Astrocyte of the cerebellum (primary cell): ENCODE measurements around the gene DSCAM.

Experiments used
- DNase-seq: peaks from one replicate; pipeline ENCODE4 v3.0.0-alpha.2; 2011; ENCODE audit warnings: low read depth
- H3K4me3 ChIP-seq: 2 replicates; pipeline ENCODE4 v1.5.1; 2011; ENCODE audit warnings: mild to moderate bottlenecking, low read depth, low read length, moderate library complexity
- in situ Hi-C: cut with HindIII; loops from 2 replicates; pipeline ENCODE4 v1.10.0; 2017; ENCODE audit warnings: low sequenced_read_pairs
- TF ChIP-seq, protein P1 (sequence below): IDR thresholded peaks from 2 replicates; pipeline ENCODE4 v1.5.1; 2012; ENCODE audit warnings: low read length, low read depth, moderate library complexity, mild to moderate bottlenecking; ENCODE audit errors: missing control alignments

The DSCAM gene

DNA sequence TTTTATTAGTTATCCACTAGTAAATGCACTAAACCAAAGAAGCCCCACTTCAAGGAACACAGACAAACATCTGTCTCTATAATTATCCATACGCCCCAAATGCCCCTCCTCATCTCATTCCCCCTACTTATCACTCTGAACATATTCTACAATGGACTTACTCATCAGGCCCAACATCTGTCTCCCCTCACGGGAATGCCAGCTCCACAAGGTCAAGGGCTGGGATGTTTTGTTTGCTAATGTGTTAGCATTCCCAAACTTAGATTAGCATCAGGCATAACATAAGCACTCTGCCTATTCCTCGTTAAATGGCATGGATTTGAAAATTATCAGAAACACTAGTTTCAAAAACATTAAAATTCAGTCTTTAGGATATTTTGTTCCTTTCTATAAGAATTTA lies 279.5 kb downstream of the DSCAM start:
- H3K4me3 ChIP-seq = no peak overlapping the region
- in situ Hi-C loops = no loop called here
- TF ChIP-seq, protein P1, sequence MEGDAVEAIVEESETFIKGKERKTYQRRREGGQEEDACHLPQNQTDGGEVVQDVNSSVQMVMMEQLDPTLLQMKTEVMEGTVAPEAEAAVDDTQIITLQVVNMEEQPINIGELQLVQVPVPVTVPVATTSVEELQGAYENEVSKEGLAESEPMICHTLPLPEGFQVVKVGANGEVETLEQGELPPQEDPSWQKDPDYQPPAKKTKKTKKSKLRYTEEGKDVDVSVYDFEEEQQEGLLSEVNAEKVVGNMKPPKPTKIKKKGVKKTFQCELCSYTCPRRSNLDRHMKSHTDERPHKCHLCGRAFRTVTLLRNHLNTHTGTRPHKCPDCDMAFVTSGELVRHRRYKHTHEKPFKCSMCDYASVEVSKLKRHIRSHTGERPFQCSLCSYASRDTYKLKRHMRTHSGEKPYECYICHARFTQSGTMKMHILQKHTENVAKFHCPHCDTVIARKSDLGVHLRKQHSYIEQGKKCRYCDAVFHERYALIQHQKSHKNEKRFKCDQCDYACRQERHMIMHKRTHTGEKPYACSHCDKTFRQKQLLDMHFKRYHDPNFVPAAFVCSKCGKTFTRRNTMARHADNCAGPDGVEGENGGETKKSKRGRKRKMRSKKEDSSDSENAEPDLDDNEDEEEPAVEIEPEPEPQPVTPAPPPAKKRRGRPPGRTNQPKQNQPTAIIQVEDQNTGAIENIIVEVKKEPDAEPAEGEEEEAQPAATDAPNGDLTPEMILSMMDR = no peak
- DNase-seq = no peak

DNA sequence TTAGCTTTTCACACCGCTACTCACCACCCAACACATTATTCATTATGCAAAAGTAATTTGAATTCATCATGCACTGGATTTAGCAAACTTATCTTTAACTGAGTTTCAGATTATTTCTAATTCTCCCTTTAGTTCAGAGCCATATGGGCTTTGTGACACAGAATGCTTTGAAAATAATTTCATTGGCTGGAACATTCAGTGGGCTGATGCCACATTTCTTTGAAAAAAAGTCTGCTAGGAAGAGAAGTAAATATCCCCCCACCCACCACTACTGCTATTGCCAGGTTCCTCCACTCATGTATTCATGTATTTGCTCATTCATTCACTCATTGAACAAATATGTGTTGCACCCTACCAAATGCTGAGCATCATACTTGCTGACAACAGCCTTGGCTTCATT lies 280.5 kb downstream of the DSCAM start:
- TF ChIP-seq, protein P1 = no peak
- in situ Hi-C loops = no loop called here
- no peak for DNase-seq
- no peak overlapping the region for H3K4me3 ChIP-seq

DNA sequence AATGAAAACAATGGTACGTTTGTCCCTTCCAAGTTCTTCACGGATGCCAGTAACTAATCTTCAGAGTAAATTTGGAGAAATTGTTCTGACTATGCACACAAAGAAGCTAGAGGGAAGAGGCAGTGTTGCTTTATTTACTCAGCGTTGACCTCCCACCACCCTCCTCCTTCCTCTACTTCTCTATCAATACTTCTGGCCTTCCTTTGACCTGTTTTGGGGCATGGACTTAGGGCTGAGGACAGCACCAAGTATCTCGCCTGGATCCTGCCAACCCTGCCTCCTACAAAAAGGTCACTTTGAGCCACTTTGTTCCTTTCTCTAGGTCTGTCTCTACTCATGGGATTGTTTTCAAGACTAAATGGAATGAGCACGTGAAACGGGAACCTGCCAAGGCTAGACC lies 282.6 kb downstream of the DSCAM start:
- no peak overlapping the region for H3K4me3 ChIP-seq
- no peak for DNase-seq
- in situ Hi-C loops = no loop called here
- TF ChIP-seq, protein P1 = no peak

GRCh38 chr21:40563900-40564299 lies 283.1 kb downstream of the DSCAM start:
- TF ChIP-seq, protein P1 = no peak
- no peak for DNase-seq
- in situ Hi-C loops = no loop called here
- H3K4me3 ChIP-seq = no peak overlapping the region

DNA sequence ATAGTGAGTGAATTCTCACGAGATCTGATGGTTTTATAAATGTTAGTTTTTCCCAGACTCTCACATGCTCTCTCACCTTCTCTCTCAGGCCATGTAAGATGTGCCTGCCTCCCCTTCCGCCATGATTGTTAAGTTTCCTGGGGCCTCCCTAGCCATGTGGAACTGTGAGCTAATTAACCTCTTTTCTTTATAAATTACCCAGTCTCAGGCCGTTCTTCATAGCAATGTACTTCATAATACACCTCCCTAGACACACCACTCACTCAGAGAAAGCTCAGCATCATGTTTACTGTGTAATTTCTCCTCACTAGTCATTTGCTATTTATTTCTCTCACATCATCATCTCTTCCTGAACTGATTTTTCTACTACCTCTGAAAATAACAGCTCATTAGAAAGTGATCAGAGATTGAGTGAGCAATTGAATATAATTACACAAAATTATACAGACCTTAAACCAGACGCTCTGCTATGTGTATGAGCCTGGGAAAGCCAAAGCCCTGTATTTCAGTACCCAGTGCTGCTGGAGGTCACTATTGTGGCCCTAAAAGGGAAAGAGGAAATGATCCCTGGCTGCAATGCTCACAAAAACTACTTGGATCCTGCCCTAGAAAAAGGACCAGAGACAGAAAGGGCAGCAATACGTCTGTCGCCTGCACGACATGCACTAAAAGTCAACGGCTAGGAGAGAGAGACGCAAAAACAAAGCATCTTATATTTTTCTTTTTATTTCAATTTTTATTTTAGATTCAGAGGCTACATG lies 284.5 kb downstream of the DSCAM start:
- no peak for DNase-seq
- TF ChIP-seq, protein P1 = no peak
- H3K4me3 ChIP-seq = no peak overlapping the region
- in situ Hi-C loops = no loop called here

- DNase-seq = no peak
- in situ Hi-C loops = no loop called here
- TF ChIP-seq, protein P1 = no peak
- no peak overlapping the region for H3K4me3 ChIP-seq
These were observed 290.5 kb downstream of the DSCAM start for GRCh38 chr21:40556442-40556968.
